GM23248 (cell line): ENCODE data around the gene XRCC4. TPM values are rescaled to one million over a fixed set of nuclear protein-coding genes. Genes with fewer than 3 reads are reported as not detected.

ENCODE experiments used
- DNase-seq: peaks from one replicate; pipeline ENCODE4 v3.0.0-alpha.2; 2015
- H2AFZ ChIP-seq: fragments of 200-600 bp; sonication (generic); 2 replicates; pipeline ENCODE4 v1.6.1; 2016; ENCODE audit warnings: antibody characterized with exemption
- H3F3A ChIP-seq: fragments of 200-600 bp; sonication (generic); 2 replicates; pipeline ENCODE4 v1.6.1; 2016; ENCODE audit warnings: mild to moderate bottlenecking, antibody characterized with exemption, mixed run types; ENCODE audit not compliant: insufficient read depth
- H3K27ac ChIP-seq: fragments of 200-600 bp; sonication (generic); 2 replicates; pipeline ENCODE4 v1.5.1; 2016; ENCODE audit warnings: mild to moderate bottlenecking
- H3K27me3 ChIP-seq: fragments of 200-600 bp; sonication (generic); replicated peaks from 2 replicates; pipeline ENCODE4 v1.6.1; 2016; ENCODE audit warnings: mild to moderate bottlenecking; ENCODE audit not compliant: insufficient read depth
- H3K36me3 ChIP-seq: fragments of 200-600 bp; sonication (generic); 2 replicates; pipeline ENCODE4 v1.6.1; 2016; ENCODE audit warnings: low read depth, mild to moderate bottlenecking
- H3K4me1 ChIP-seq: fragments of 200-600 bp; sonication (generic); 2 replicates; pipeline ENCODE4 v1.6.1; 2016; ENCODE audit warnings: mild to moderate bottlenecking; ENCODE audit not compliant: insufficient read depth
- H3K4me2 ChIP-seq: fragments of 200-600 bp; sonication (generic); one replicate; pipeline ENCODE4 v1.6.1; 2016; ENCODE audit warnings: mild to moderate bottlenecking; ENCODE audit not compliant: unreplicated experiment
- H3K4me3 ChIP-seq: fragments of 200-600 bp; sonication (generic); 2 replicates; pipeline ENCODE4 v1.5.1; 2016; ENCODE audit warnings: mild to moderate bottlenecking
- H3K79me2 ChIP-seq: fragments of 200-600 bp; sonication (generic); 2 replicates; pipeline ENCODE4 v1.6.1; 2016; ENCODE audit warnings: mild to moderate bottlenecking; ENCODE audit not compliant: insufficient read depth
- H3K9ac ChIP-seq: fragments of 200-600 bp; sonication (generic); 2 replicates; pipeline ENCODE4 v1.6.1; 2016; ENCODE audit warnings: mild to moderate bottlenecking
- H3K9me2 ChIP-seq: fragments of 200-600 bp; sonication (generic); 2 replicates; pipeline ENCODE4 v1.6.1; 2016; ENCODE audit warnings: mixed run types, mild to moderate bottlenecking, moderate library complexity; ENCODE audit not compliant: insufficient read depth
- H3K9me3 ChIP-seq: fragments of 200-600 bp; sonication (generic); one replicate; pipeline ENCODE4 v1.6.1; 2017; ENCODE audit warnings: low read depth
- H4K20me1 ChIP-seq: fragments of 200-600 bp; sonication (generic); 2 replicates; pipeline ENCODE4 v1.6.0; 2016; ENCODE audit not compliant: insufficient read depth
- EZH2 ChIP-seq: fragments of 200-600 bp; sonication (generic); IDR thresholded peaks from 2 replicates; pipeline ENCODE4 v1.6.1; 2018; ENCODE audit warnings: antibody characterized with exemption, mild to moderate bottlenecking; ENCODE audit not compliant: insufficient read depth, poor library complexity, severe bottlenecking
- EZH2phosphoT487 ChIP-seq: fragments of 200-600 bp; sonication (generic); IDR thresholded peaks from 2 replicates; pipeline ENCODE4 v1.6.1; 2018; ENCODE audit warnings: antibody characterized with exemption, moderate library complexity, mild to moderate bottlenecking, low read depth; ENCODE audit not compliant: insufficient read depth
- WGBS, 2 experiments: methylation state at CpG; one replicate each; pipeline ENCODE4 v1.1.6; 2015 to 2017; ENCODE audit warnings: low lambda C conversion rate in 2 of 2, low coverage in 1 of 2; ENCODE audit errors: missing lambda C conversion rate in 2 of 2; 5-methylcytosine and 5-hydroxymethylcytosine counted together
- in situ Hi-C: fragments of 300-500 bp; cut with MboI; formaldehyde crosslinking; loops from 2 replicates; pipeline ENCODE4 v1.15.0; 2020
- polyA plus RNA-seq: library from polyadenylated mRNA; unstranded; fragments of >200 nt; fragmentation: Nextera tagmentation; extraction: Ambion mirVana; gene quantifications from 2 replicates; pipeline ENCODE4 v1.2.1, GENCODE V29; 2016
- total RNA-seq: library from RNA; depleted of rRNA; stranded (reverse); fragments of >200 nt; shearing (Covaris generic); gene quantifications from 2 replicates; pipeline ENCODE4 v1.2.3, GENCODE V29; 2014

XRCC4 gene
- total and polyA plus RNA-seq, 2 experiments from 2014 or later, result 11.5 to 11.7 TPM

- Histone ChIP-seq H3K4me2 (no peak overlapping the region), H3K4me1 (no peaks in the 10 kb centered on the region), H3F3A (no peaks in the 10 kb centered on the region), H3K9me2 (no peaks in the 10 kb centered on the region), H3K79me2 (no peaks in the 10 kb centered on the region), H3K9me3 (no peaks in the 10 kb centered on the region), H3K4me3 (no peak overlapping the region), H2AFZ (no peak overlapping the region), H3K27me3 (no peaks in the 10 kb centered on the region), H3K9ac (no peak overlapping the region), H3K36me3 (no peaks in the 10 kb centered on the region), H3K27ac (no peak overlapping the region), H4K20me1 (no peaks in the 10 kb centered on the region)
- TF ChIP-seq EZH2 (no peak), EZH2phosphoT487 (no peak)
- in situ Hi-C loops, result no loop called here
- WGBS, 2 experiments, result 81 to 89% methylated on average over 1 of the region's 1 CpG
- DNase-seq, result no peak
These were observed 167.2 kb downstream of the XRCC4 start for GRCh38 chr5:83244516-83244915.

- H3K4me2 ChIP-seq, result no peak overlapping the region
- WGBS, 2 experiments, result 97 to 98% methylated on average over 3 of the region's 3 CpGs
- no peaks in the 10 kb centered on the region for H3F3A ChIP-seq
- no peaks in the 10 kb centered on the region for H3K79me2 ChIP-seq
- in situ Hi-C loops, result no loop called here
- no peak overlapping the region for H3K9ac ChIP-seq
- TF ChIP-seq EZH2 (no peak), EZH2phosphoT487 (no peak)
- no peaks in the 10 kb centered on the region for H3K9me3 ChIP-seq
- H3K27ac ChIP-seq, result no peak overlapping the region
- H3K36me3 ChIP-seq, result no peaks in the 10 kb centered on the region
- H4K20me1 ChIP-seq, result no peaks in the 10 kb centered on the region
- H3K4me3 ChIP-seq, result no peak overlapping the region
- no peaks in the 10 kb centered on the region for H3K27me3 ChIP-seq
- no peak for DNase-seq
- H3K4me1 ChIP-seq, result no peaks in the 10 kb centered on the region
- H3K9me2 ChIP-seq, result no peaks in the 10 kb centered on the region
- no peak overlapping the region for H2AFZ ChIP-seq
These were observed 167.7 kb downstream of the XRCC4 start for GRCh38 chr5:83245037-83245436.

- Histone ChIP-seq H3K9me2 (no peaks in the 10 kb centered on the region), H3F3A (no peaks in the 10 kb centered on the region), H3K79me2 (no peaks in the 10 kb centered on the region), H3K4me1 (no peaks in the 10 kb centered on the region), H4K20me1 (no peaks in the 10 kb centered on the region), H3K27me3 (no peaks in the 10 kb centered on the region), H3K4me3 (no peak overlapping the region), H3K27ac (no peak overlapping the region), H3K9me3 (no peaks in the 10 kb centered on the region), H3K36me3 (no peaks in the 10 kb centered on the region), H3K9ac (no peak overlapping the region), H2AFZ (no peak overlapping the region), H3K4me2 (no peak overlapping the region)
- in situ Hi-C loops, result no loop called here
- TF ChIP-seq EZH2, result no peak
- TF ChIP-seq EZH2phosphoT487, result no peak
- WGBS, 2 experiments, result 93 to 98% methylated on average over 1 of the region's 1 CpG
- DNase-seq, result no peak
These were observed 168.7 kb downstream of the XRCC4 start for GRCh38 chr5:83246071-83246470.

- 90% methylated on average over 4 of the region's 4 CpGs for WGBS, 2 experiments
- Histone ChIP-seq H2AFZ (no peak overlapping the region), H3K4me2 (no peak overlapping the region), H3K9me2 (no peaks in the 10 kb centered on the region), H3K4me1 (no peaks in the 10 kb centered on the region), H3K9ac (no peak overlapping the region), H3K27me3 (no peaks in the 10 kb centered on the region), H3K27ac (no peak overlapping the region), H3F3A (no peaks in the 10 kb centered on the region), H3K9me3 (no peaks in the 10 kb centered on the region), H3K4me3 (no peak overlapping the region), H3K79me2 (no peaks in the 10 kb centered on the region), H3K36me3 (no peaks in the 10 kb centered on the region), H4K20me1 (no peaks in the 10 kb centered on the region)
- TF ChIP-seq EZH2phosphoT487 (no peak), EZH2 (no peak)
- DNase-seq, result no peak
- in situ Hi-C loops, result no loop called here
These were observed 171.8 kb downstream of the XRCC4 start for GRCh38 chr5:83249156-83249555.

GRCh38 chr5:83251849-83252248 lies 174.5 kb downstream of the XRCC4 start:
- Histone ChIP-seq H3K4me2 (no peak overlapping the region), H4K20me1 (no peaks in the 10 kb centered on the region), H3K9me2 (no peaks in the 10 kb centered on the region), H3K79me2 (no peaks in the 10 kb centered on the region), H3F3A (no peaks in the 10 kb centered on the region), H3K27me3 (no peaks in the 10 kb centered on the region), H3K9me3 (no peaks in the 10 kb centered on the region), H3K27ac (no peak overlapping the region), H3K9ac (no peak overlapping the region), H3K36me3 (no peaks in the 10 kb centered on the region), H2AFZ (no peak overlapping the region), H3K4me1 (peaks cover 20% of the 10 kb centered on the region), H3K4me3 (no peak overlapping the region)
- TF ChIP-seq EZH2phosphoT487, result no peak
- in situ Hi-C loops, result no loop called here
- WGBS, 2 experiments, result 90 to 96% methylated on average over 1 of the region's 1 CpG
- no peak for DNase-seq
